GM18520 (cell line): ENCODE results near the gene SLC18A2.
"Not testable (repeated sequence)": the region's sequence is repeated elsewhere in the genome, so short reads cannot be mapped to it uniquely, and the experiment has no call there.

Experiments
- ATAC-seq: cut with Tn5 transposase; IDR thresholded peaks from one replicate; pipeline ENCODE4 v1.9.1; 2021; ENCODE audit not compliant: unreplicated experiment

The SLC18A2 gene

DNA sequence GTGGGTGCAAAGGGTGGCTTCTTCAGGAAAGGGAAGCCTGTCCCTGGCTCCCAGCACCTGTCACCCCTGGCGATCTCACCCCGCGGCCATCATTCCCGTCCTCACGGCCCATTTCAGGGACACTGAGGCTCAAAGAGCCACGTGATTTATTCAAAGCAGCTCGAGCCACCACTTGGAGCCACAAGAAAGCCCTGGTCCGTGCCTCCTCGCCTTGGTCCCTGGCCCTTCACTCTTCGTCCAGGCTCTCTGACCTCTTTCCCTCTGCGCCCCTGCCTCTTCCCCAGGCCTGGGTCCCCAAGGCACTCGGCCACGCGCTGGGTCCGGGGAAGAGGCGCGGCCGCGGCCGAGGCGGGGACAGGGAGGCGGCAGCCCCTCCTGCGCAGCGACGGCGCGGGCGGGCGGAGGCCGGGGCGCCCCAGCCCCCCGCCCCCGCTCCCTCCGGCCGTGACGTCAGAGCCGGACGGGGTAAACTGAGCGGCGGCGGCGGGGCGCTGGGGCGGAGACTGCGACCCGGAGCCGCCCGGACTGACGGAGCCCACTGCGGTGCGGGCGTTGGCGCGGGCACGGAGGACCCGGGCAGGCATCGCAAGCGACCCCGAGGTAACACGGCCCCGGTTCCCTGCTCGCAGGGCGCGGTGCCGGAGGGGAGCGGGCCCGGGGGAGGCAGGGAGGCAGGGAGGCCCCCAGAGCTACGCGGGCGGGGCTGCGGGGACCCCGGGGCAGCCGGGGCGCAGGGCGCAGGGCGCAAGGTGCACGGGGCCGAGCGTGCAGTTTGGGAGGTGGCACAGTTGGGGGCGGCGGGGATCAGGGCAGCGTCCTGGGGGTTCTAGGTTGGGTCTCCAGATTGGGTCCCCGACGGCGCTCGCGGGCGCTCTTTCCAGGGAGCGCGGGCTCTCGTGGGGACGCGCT, at the start of gene SLC18A2:
TSS of gene SLC18A2 (plus strand) at position 494 of the 909 bp plus-strand sequence. CDS start 580 bp downstream, outside the sequence.
- ATAC-seq = no peak

GRCh38 chr10:117197189-117197588, 43.7 kb upstream of the SLC18A2 start, which contains the start of gene KCNK18:
TSS of gene KCNK18 (plus strand) at chr10:117197489. CDS start at chr10:117197489, 0 bp downstream.
- no peak for ATAC-seq

DNA sequence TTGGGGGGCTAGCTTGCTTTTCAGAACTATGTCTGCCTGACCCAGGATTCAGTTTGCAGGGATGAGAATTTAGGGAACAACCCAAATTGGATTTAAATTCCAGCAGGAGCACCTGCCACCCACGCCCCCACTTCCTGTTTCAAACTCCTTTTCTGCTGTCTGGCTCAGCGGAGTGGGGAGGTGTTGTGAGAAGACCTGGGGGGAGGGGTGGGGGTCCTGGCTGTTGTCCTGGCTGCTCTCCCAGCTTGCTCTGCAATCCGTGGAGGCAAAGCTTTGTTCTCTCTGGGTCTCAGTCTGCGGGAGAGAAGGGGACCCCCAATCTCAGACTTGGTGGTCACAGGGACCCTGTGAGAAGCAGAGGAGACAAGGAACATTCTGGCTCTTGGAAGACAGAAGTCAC, 42.8 kb upstream of the SLC18A2 start:
- ATAC-seq = no peak

DNA sequence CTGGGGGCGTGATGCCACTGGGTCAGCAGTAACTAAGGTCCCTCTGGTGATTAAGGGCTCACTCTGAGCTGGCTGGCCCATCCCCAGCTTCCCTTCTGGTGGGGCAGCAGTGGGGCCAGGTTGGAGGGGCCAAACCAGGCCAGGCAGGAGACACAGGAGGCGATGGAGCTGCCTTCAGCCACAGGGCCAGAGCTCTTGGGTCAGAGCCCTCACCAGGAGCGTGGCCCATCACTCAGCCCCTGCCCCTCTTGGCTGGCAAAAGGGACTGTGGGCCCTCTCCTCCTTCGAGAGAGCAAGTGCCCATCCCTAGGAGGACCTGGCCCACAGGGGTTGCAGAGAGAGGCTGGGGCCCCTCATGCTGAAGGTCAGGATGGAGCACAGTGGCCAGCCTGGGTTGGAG, 39.1 kb upstream of the SLC18A2 start:
- ATAC-seq = no peak

- ATAC-seq = no peak
These were observed 36.6 kb upstream of the SLC18A2 start for GRCh38 chr10:117204316-117204715.

DNA sequence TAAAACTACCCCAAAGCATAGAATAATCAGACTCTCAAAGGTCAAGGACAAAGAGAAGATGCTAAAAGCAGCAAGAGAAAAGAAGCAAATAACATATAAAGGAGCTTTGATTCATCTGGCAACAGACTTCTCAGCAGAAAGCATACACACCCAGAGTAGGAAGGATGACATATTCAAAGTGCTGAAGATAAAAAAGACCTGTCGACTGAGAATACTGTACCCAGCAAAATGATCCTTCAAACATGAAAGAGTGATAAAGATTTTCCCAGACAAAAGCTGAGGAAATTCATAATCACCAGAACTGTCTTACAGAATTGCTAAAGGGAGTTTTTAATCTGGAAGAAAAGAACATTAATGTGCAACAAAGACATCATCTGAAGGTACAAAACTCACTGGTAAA, 28.7 kb upstream of the SLC18A2 start:
- no peak for ATAC-seq

DNA sequence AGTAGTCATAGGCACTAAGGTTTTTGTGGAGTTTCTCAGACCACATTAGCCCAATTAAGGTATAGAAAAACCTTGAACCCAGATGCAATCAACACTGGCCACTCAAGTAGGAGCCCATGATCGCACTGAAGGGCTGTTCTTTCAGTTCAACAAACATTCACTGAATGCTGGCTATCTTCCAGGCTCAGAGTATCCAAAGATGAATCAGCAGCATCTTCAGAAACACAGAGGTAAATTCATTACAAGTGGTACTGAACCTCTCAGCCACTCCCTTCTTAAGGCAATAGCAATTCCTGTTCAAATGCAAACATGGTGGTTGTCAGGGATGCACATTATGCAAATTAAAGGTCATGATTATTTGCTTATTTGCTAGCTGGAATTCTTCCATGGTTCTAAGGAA, 26.5 kb upstream of the SLC18A2 start:
- ATAC-seq = no peak

DNA sequence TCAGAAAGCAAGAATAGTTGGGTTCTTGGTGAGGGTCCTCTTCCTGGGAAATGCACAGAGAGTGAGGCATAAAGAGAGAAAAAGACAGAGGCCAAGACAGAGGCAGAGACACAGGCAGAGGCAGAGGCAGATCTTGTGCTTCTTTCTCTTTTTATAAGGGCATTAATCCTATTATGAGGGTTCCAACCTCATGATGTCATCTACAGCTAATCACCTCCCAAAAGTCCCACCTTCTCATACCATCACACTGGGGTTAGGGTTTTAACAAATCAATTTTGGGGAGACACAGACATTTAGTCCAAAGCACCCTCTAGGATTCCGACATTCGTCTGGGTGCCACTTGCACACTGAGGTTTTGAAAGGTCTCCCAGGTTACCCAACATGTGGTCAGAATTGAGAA, 25.8 kb upstream of the SLC18A2 start:
- ATAC-seq = no peak

- ATAC-seq = no peak
These were observed 24.9 kb upstream of the SLC18A2 start for GRCh38 chr10:117216028-117216427.

- peak; percentile 57 for ATAC-seq
These were observed 24.2 kb upstream of the SLC18A2 start for GRCh38 chr10:117216611-117217195.

DNA sequence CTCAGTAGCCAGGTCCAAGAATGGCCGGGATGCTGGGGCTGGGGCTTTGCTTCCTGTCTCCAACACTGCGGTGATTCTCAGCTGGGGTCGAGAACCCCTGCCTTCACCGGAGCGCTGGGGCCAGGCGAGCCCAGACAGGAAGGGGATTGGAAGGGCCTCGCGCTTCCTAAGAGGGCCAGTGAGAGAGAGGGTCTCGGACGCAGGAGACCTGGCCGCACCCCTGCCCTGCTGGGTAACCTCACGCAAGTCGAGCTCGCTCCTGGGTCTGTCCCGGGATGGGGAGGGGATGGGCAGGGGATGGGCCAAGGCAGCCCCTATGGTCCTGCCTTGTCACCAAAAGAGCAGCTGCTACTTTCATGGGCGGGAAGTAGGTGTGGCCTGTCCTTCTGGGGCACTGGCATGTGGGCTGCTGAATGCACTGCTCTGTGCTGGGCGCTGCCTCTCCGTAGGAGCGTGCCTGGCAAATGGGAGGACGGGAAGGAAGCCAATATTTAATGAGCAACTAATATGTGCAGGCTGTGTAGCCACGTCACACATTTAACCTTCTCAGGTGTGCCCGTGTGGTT, 23.6 kb upstream of the SLC18A2 start:
- no peak for ATAC-seq

DNA sequence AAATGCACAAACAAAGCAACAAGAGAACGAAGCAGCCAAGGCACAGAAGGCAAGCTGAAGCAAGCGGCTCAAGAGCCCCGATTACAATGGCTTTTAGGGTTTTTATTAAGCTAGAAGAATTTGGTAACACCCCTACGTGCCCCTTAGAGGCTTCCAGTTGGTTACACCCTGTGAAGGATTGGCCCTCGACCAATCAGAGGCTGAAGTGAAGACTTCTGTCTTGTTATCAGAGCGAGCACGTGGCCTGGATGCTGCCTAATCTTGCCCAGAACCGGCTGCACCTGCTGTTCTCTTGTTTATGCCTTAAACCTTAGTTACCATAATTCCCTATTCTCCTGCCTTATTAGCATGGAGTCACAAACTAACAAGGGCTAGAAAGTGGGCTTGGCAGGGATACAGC, 22.3 kb upstream of the SLC18A2 start:
- ATAC-seq = no peak

- no peak for ATAC-seq
These were observed 19.7 kb upstream of the SLC18A2 start for GRCh38 chr10:117221156-117221711.

DNA sequence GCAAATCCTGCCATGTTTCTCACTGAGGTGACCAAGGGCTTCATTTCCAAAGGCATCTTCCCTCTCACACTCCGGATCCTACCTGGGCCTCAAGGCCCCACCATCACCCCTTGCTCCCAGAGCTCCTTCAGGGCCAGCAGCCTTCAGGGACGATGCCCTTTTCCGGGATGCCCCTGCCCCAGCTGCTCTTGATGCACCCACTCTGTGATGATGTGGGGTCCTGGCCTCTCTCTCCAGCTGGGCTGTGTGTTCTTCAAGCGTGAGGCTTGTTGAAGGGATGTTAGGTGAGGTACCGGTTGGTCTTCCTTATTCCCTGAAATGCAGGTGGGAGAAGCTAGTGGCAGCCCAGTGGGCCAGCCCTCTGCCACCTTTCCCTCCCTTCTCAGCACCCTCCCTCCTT, 18.4 kb upstream of the SLC18A2 start:
- no peak for ATAC-seq

- no peak for ATAC-seq
These were observed 17.8 kb upstream of the SLC18A2 start for GRCh38 chr10:117222976-117223692.

DNA sequence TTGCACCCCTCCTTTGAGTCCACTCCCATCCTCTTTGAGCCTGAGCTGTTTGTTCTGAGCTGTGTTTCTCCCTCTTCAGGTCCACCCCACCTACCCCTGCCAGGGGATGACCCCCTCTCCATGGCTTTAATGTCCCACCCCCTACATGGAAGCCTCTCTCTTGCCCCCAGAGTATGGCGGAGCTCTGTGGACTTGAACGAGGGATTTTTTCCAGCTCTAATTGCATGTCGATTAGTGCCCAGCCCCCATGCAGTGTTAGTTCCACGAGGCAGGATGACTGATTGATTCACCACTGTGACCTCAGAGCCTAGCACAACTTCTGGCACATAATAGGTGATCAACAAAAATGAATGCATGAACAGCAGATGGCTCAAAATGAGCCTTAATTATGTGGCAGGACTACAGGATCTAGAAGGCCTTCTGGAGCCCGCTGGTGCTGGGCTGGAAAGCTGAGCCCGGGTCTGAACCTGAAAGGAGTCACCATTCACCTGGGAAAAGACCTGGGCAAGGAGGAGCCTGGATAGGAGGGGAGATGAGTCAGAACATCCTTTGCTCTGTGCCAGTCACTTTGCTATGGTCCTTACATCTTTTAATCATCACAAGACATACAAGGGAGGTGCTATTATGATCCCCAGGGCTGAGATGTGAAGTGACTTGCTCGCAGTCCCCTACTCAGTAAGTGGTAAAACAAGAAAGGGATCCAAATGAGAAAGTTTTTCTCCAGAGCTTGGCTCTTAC, 17.1 kb upstream of the SLC18A2 start:
- ATAC-seq = no peak

DNA sequence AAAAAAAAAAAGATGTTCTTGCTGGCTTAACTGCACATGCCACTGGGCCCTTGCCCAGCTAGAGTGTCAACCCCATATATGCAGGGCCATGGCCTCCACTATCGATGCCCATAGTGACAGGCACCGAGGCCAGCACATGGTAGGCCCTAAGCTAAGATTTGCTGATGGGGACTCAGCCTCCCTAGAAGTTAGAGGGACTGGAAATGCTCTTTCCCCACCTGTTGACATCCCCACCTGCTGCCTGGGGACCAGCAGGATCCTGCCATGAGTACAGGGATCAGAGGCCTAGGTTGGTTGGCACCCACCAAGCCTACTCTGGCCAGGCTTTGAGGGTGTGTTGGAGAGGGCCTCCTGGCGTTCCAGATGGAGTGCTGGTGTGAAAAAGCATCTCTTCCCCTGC, 16.0 kb upstream of the SLC18A2 start:
- ATAC-seq = no peak

GRCh38 chr10:117226813-117227451, 14.0 kb upstream of the SLC18A2 start:
- ATAC-seq = no peak

GRCh38 chr10:117228210-117228609, 12.7 kb upstream of the SLC18A2 start:
- no peak for ATAC-seq

- not testable (repeated sequence) for ATAC-seq
These were observed 10.8 kb upstream of the SLC18A2 start for GRCh38 chr10:117230107-117230506.
